ENCODE data around the gene C14orf132. TPM values are rescaled to one million over a fixed set of nuclear protein-coding genes. Genes with fewer than 3 reads are reported as not detected.

The C14orf132 gene
- total and polyA plus RNA-seq, 2 of the 4 experiments (the other 2 are of a cell fraction): 6.3 to 13.5 TPM

- Histone ChIP-seq H3K23ac (ENCODE audit: low read depth, low read length) (no peak overlapping the region), H3K9me3 (ENCODE audit: control insufficient read depth, insufficient read depth, low read length) (peaks cover 3% of the 10 kb centered on the region), H3K4me2 (ENCODE audit: low read depth, low read length) (no peak overlapping the region), H3K79me1 (ENCODE audit: low read depth in 1 of 2, low read length in 2 of 2) (peaks cover 0 to 13% of the 10 kb centered on the region in 2 experiments; a peak in 2 of 4 replicates), H3K27me3 (ENCODE audit: control insufficient read depth, insufficient read depth, low read length) (no peaks in the 10 kb centered on the region), H2BK20ac (ENCODE audit: low read depth, low read length) (peak overlapping the region; percentile 46; the same call in 1 of the 2 replicates), H3K9me1 (ENCODE audit: insufficient read depth, low read length) (peaks cover 13% of the 10 kb centered on the region), H4K91ac (ENCODE audit: insufficient read depth, low read depth, low read length) (peak overlapping the region; percentile 10; the same call in 1 of the 2 replicates), H3K4me3 (ENCODE audit: insufficient read depth, low read depth, low read length) (no peak overlapping the region), H3K4ac (ENCODE audit: low read depth, low read length) (no peak overlapping the region; the same call in 1 of the 2 replicates), H2AK5ac (ENCODE audit: low read depth, low read length) (peak overlapping the region; percentile 74; the same call in 1 of the 2 replicates), H3K4me1 (ENCODE audit: control insufficient read depth, insufficient read depth, low read length) (peaks cover 9% of the 10 kb centered on the region), H2BK120ac (ENCODE audit: low read depth, low read length) (peak overlapping the region; percentile 49), H3K9ac (ENCODE audit: low read depth, low read length) (no peak overlapping the region), H4K8ac (ENCODE audit: low read depth in 2 of 2, low read length in 2 of 2) (0 out of 4 replicates have a peak overlapping the region, but pooled peaks of 1 of the 2 experiments have one; percentile 24), H4K5ac (ENCODE audit: low read depth, low read length) (peak overlapping the region; percentile 21; the same call in 1 of the 2 replicates), H4K20me1 (ENCODE audit: insufficient read depth, low read length) (no peaks in the 10 kb centered on the region), H3K36me3 (ENCODE audit: control insufficient read depth, insufficient read depth, low read length) (no peaks in the 10 kb centered on the region), H2BK5ac (ENCODE audit: low read depth, low read length, poor library complexity, severe bottlenecking) (no peak overlapping the region), H3K56ac (ENCODE audit: extremely low read depth, insufficient read depth, low read length) (no peak overlapping the region), H3K27ac (ENCODE audit: insufficient read depth, low read length) (no peak overlapping the region), H3K14ac (replicated peaks; ENCODE audit: low read depth, low read length) (no peak overlapping the region; the same call in 1 of the 2 replicates), H2AFZ (replicated peaks; ENCODE audit: low read length, poor library complexity) (no peak overlapping the region), H2BK15ac (ENCODE audit: low read depth, low read length) (peak overlapping the region; percentile 76; the same call in 1 of the 3 replicates), H3K18ac (ENCODE audit: low read depth, low read length) (peak overlapping the region; percentile 51; the same call in 1 of the 2 replicates), H2AK9ac (replicated peaks; ENCODE audit: low read depth, low read length, poor library complexity) (peak overlapping the region; percentile 28)
- TF ChIP-seq FOS (IDR thresholded peaks at IDR 0.05; ENCODE audit: low read depth, low read length) (no peak), RFX5 (IDR thresholded peaks at IDR 0.05; ENCODE audit: low read depth, low read length) (no peak), MAFK (IDR thresholded peaks at IDR 0.05; ENCODE audit: low read depth, low read length) (no peak), BHLHE40 (IDR thresholded peaks at IDR 0.05; ENCODE audit: low read depth, low read length) (no peak), RCOR1 (IDR thresholded peaks at IDR 0.05; ENCODE audit: insufficient replicate concordance, low read length) (no peak), POLR2A (IDR thresholded peaks at IDR 0.05; ENCODE audit: low read depth, low read length) (no peak), CEBPB (IDR thresholded peaks at IDR 0.05; ENCODE audit: low read depth, low read length) (no peak), SMC3 (IDR thresholded peaks at IDR 0.05; ENCODE audit: low read depth, low read length) (no peak), USF2 (IDR thresholded peaks at IDR 0.05; ENCODE audit: low read depth, low read length) (no peak), CHD1 (IDR thresholded peaks at IDR 0.05; ENCODE audit: low read depth, low read length) (no peak)
- TF ChIP-seq, protein P1, sequence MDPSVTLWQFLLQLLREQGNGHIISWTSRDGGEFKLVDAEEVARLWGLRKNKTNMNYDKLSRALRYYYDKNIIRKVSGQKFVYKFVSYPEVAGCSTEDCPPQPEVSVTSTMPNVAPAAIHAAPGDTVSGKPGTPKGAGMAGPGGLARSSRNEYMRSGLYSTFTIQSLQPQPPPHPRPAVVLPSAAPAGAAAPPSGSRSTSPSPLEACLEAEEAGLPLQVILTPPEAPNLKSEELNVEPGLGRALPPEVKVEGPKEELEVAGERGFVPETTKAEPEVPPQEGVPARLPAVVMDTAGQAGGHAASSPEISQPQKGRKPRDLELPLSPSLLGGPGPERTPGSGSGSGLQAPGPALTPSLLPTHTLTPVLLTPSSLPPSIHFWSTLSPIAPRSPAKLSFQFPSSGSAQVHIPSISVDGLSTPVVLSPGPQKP (IDR thresholded peaks at IDR 0.05; ENCODE audit: borderline replicate concordance, low read depth, low read length): no peak
- in situ Hi-C loops (cut with MboI; ENCODE audit: low sequenced_read_pairs): loop anchor here (5.0 kb wide), 1 partner anchor 93 kb away; the partner anchor contains the start of gene BDKRB2
- DNase-seq (no peak), ATAC-seq (ENCODE audit: low read depth) (no peak)
- POLR2A ChIA-PET (ENCODE audit: unreplicated experiment): no interaction called here
- dilution Hi-C loops (cut with HindIII; ENCODE audit: low sequenced_read_pairs, unreplicated experiment): no loop called here
- CTCF ChIA-PET: no interaction called here
- intact Hi-C loops (cut with micrococcal nuclease): loop anchor here (10.0 kb wide), 1 partner anchor 395 kb away; the partner anchor contains the start of gene PAPOLA
- BruUV-seq (replicated peaks): no TSS peak
- WGBS, 2 experiments (ENCODE audit: extremely low coverage in 2 of 2, insufficient read length in 1 of 2): 87% methylated on average over 3 of the region's 8 CpGs; no CpG with 5 or more reads in 1 of the 2 experiments
Measured at GRCh38 chr14:96109596-96110355, 70.6 kb downstream of the C14orf132 start.
